ENCODE results near the gene BSND. TPM values are rescaled to one million over a fixed set of nuclear protein-coding genes. Genes with fewer than 3 reads are reported as not detected.

BSND gene
- total and polyA plus RNA-seq, 5 donors from 2014 or later = not detected

DNA sequence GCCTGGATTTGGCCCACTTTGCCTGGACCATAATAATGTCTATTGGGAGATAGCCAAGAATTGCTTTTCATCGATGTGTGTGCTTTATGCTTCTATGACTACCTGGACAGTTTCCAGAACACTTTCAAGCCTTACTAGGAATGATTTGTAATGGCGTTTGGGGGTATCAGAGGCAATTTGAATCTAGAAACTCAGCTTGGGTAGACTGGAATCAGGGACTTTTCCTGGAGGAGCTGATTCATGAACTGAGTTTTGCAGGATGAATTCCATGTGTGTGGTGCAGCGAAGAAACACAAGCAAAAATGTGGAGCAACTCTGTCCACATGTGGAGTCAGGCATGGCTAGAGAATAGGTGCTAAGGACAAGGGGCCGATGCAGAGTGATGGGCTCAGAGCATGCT lies 30.2 kb upstream of the BSND start:
- Mint-ChIP-seq H3K27me3 (peaks cover 17% of the 10 kb centered on the region), H3K36me3 (no peaks in the 10 kb centered on the region), H3K9me3 (peaks cover 0 to 4% (median 0%) of the 10 kb centered on the region in 7 donors), H3K4me1 (peaks cover 0 to 9% (median 1%) of the 10 kb centered on the region in 4 donors), H3K4me3 (no peak overlapping the region), H3K27ac (no peak overlapping the region)
- no peak for DNase-seq
- H3K4me1 ChIP-seq (ENCODE audit: control insufficient read depth, insufficient read depth, low read length, poor library complexity, severe bottlenecking) = no peaks in the 10 kb centered on the region
- no peak overlapping the region for H3K27ac ChIP-seq (ENCODE audit: insufficient read depth, low read length, poor library complexity, severe bottlenecking)
- no peak overlapping the region for H3K4me3 ChIP-seq (ENCODE audit: low read depth, low read length)
- H3K27me3 ChIP-seq (ENCODE audit: control insufficient read depth, insufficient read depth, low read length) = peaks cover 2% of the 10 kb centered on the region
- no peaks in the 10 kb centered on the region for H3K9me3 ChIP-seq (ENCODE audit: control insufficient read depth in 2 of 2, low read length in 2 of 2)
- ATAC-seq (ENCODE audit: low read depth in 2 of 2) = no peak
- H3K36me3 ChIP-seq (ENCODE audit: control insufficient read depth, insufficient read depth, low read length) = no peaks in the 10 kb centered on the region

DNA sequence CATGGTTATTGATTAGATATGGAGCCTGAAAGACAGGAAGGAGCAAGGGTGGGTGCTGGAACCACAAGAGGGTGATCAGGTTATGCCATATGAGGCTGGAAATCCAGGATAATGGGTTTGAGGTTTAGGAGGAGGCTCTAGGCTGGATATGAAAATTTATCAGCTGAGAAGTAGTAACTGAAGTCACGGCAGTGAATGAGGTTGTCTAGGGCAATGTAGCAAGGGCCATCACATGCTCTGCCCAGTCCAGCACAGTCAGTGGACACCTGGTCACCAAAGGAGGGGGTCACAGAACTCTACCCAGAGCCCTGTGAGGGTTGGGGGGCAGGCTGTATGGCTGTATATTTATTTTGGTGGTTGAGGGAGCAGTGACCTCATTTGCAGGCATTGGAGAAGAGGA lies 28.9 kb upstream of the BSND start:
- Mint-ChIP-seq H3K27ac (no peak overlapping the region), H3K27me3 (peaks cover 17% of the 10 kb centered on the region), H3K9me3 (peaks cover 0 to 4% (median 0%) of the 10 kb centered on the region in 7 donors), H3K4me3 (no peak overlapping the region), H3K4me1 (peaks cover 0 to 9% (median 1%) of the 10 kb centered on the region in 4 donors), H3K36me3 (no peaks in the 10 kb centered on the region)
- no peak for ATAC-seq (ENCODE audit: low read depth in 2 of 2)
- Histone ChIP-seq H3K27me3 (ENCODE audit: control insufficient read depth, insufficient read depth, low read length) (peaks cover 2% of the 10 kb centered on the region), H3K36me3 (ENCODE audit: control insufficient read depth, insufficient read depth, low read length) (no peaks in the 10 kb centered on the region), H3K4me1 (ENCODE audit: control insufficient read depth, insufficient read depth, low read length, poor library complexity, severe bottlenecking) (no peaks in the 10 kb centered on the region), H3K27ac (ENCODE audit: insufficient read depth, low read length, poor library complexity, severe bottlenecking) (no peak overlapping the region), H3K9me3 (ENCODE audit: control insufficient read depth in 2 of 2, low read length in 2 of 2) (no peaks in the 10 kb centered on the region), H3K4me3 (ENCODE audit: low read depth, low read length) (no peak overlapping the region)
- no peak for DNase-seq

DNA sequence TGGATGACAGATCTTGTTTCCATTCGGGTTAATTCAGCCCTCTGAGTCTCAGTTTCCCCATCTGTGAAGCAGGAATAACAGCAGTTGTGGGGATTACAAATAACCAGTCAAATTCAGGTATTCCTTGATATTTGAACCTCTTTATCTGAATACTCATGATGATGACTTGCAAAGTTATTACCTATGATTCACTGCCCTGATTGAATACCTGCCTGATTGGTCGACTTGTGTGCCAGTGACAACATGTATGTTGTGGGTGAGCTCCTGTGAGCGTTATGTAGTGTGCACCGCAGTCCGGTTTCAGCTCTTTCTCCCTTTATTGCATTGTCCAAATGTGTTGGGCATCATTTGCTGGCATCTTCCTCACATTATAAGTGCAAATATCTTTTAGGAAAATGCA lies 27.8 kb upstream of the BSND start:
- no peaks in the 10 kb centered on the region for H3K36me3 Mint-ChIP-seq
- Histone ChIP-seq H3K4me1 (ENCODE audit: control insufficient read depth, insufficient read depth, low read length, poor library complexity, severe bottlenecking) (no peaks in the 10 kb centered on the region), H3K9me3 (ENCODE audit: control insufficient read depth in 2 of 2, low read length in 2 of 2) (no peaks in the 10 kb centered on the region), H3K36me3 (ENCODE audit: control insufficient read depth, insufficient read depth, low read length) (no peaks in the 10 kb centered on the region), H3K27ac (ENCODE audit: insufficient read depth, low read length, poor library complexity, severe bottlenecking) (no peak overlapping the region), H3K4me3 (ENCODE audit: low read depth, low read length) (no peak overlapping the region), H3K27me3 (ENCODE audit: control insufficient read depth, insufficient read depth, low read length) (peaks cover 6% of the 10 kb centered on the region)
- peaks cover 21% of the 10 kb centered on the region for H3K27me3 Mint-ChIP-seq
- no peak overlapping the region for H3K4me3 Mint-ChIP-seq
- H3K27ac Mint-ChIP-seq = no peak overlapping the region
- ATAC-seq (ENCODE audit: low read depth in 2 of 2) (no peak), DNase-seq (no peak)
- peaks cover 0 to 3% (median 1%) of the 10 kb centered on the region in 4 donors for H3K4me1 Mint-ChIP-seq
- peaks cover 0 to 4% (median 0%) of the 10 kb centered on the region in 7 donors for H3K9me3 Mint-ChIP-seq

DNA sequence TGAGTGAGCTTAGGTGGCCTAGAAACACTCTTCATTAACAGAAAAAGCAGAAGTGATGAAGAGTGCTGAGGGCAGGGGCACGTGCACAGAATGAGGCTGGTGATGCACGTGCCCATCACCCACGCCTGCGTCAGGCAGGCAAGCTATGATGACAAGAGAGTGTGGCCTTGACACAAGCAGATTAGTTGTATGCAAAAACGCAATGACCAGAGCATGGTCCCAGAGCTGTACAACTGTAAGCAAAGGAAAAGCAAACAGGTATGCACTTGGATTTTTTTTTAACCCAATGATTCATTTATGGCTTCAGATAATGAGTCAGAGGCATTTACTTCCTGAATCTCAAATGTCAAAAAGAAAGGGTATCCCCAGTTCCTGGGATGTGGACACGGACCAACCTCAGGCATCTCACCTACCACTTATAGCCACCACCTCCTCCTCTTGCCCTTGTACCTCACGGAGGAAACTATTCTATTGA lies 27.4 kb upstream of the BSND start:
- Histone ChIP-seq H3K27me3 (ENCODE audit: control insufficient read depth, insufficient read depth, low read length) (peaks cover 6% of the 10 kb centered on the region), H3K36me3 (ENCODE audit: control insufficient read depth, insufficient read depth, low read length) (no peaks in the 10 kb centered on the region), H3K4me1 (ENCODE audit: control insufficient read depth, insufficient read depth, low read length, poor library complexity, severe bottlenecking) (no peaks in the 10 kb centered on the region), H3K4me3 (ENCODE audit: low read depth, low read length) (no peak overlapping the region), H3K9me3 (ENCODE audit: control insufficient read depth in 2 of 2, low read length in 2 of 2) (no peaks in the 10 kb centered on the region), H3K27ac (ENCODE audit: insufficient read depth, low read length, poor library complexity, severe bottlenecking) (no peak overlapping the region)
- H3K36me3 Mint-ChIP-seq = no peaks in the 10 kb centered on the region
- no peaks in the 10 kb centered on the region for H3K4me1 Mint-ChIP-seq
- no peak overlapping the region for H3K27ac Mint-ChIP-seq
- ATAC-seq (ENCODE audit: low read depth in 2 of 2) (no peak), DNase-seq (no peak)
- no peak overlapping the region for H3K4me3 Mint-ChIP-seq
- peaks cover 21% of the 10 kb centered on the region for H3K27me3 Mint-ChIP-seq
- peaks cover 0 to 3% (median 0%) of the 10 kb centered on the region in 7 donors for H3K9me3 Mint-ChIP-seq

DNA sequence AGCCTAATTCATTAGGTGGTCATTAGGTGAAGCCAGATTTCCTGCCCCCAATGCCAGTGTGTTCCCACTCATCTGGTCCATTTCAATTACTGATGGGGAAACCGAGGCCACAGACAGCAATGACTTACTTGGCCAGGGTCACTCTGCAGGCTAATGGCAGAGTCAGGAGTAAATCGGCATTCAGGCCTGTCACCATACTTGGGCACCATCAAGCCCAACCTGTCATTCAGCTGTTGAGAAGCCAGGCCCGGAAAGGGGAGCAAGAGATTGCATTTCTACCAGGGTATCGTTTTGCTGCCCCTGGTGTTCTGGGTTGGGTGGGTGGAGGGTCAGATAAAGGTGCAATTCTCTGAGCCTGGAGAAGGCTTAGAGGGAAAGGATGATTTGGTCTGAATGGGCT lies 26.3 kb upstream of the BSND start:
- peaks cover 30% of the 10 kb centered on the region for H3K27me3 Mint-ChIP-seq
- no peak for DNase-seq
- no peak overlapping the region for H3K4me3 Mint-ChIP-seq
- H3K4me1 Mint-ChIP-seq = no peaks in the 10 kb centered on the region
- H3K36me3 ChIP-seq (ENCODE audit: control insufficient read depth, insufficient read depth, low read length) = no peaks in the 10 kb centered on the region
- ATAC-seq (ENCODE audit: low read depth in 2 of 2) = no peak
- H3K27me3 ChIP-seq (ENCODE audit: control insufficient read depth, insufficient read depth, low read length) = peaks cover 6% of the 10 kb centered on the region
- H3K36me3 Mint-ChIP-seq = no peaks in the 10 kb centered on the region
- no peak overlapping the region for H3K27ac ChIP-seq (ENCODE audit: insufficient read depth, low read length, poor library complexity, severe bottlenecking)
- no peaks in the 10 kb centered on the region for H3K4me1 ChIP-seq (ENCODE audit: control insufficient read depth, insufficient read depth, low read length, poor library complexity, severe bottlenecking)
- no peak overlapping the region for H3K4me3 ChIP-seq (ENCODE audit: low read depth, low read length)
- no peak overlapping the region for H3K27ac Mint-ChIP-seq
- H3K9me3 Mint-ChIP-seq = peaks cover 0 to 2% (median 0%) of the 10 kb centered on the region in 7 donors
- no peaks in the 10 kb centered on the region for H3K9me3 ChIP-seq (ENCODE audit: control insufficient read depth in 2 of 2, low read length in 2 of 2)

DNA sequence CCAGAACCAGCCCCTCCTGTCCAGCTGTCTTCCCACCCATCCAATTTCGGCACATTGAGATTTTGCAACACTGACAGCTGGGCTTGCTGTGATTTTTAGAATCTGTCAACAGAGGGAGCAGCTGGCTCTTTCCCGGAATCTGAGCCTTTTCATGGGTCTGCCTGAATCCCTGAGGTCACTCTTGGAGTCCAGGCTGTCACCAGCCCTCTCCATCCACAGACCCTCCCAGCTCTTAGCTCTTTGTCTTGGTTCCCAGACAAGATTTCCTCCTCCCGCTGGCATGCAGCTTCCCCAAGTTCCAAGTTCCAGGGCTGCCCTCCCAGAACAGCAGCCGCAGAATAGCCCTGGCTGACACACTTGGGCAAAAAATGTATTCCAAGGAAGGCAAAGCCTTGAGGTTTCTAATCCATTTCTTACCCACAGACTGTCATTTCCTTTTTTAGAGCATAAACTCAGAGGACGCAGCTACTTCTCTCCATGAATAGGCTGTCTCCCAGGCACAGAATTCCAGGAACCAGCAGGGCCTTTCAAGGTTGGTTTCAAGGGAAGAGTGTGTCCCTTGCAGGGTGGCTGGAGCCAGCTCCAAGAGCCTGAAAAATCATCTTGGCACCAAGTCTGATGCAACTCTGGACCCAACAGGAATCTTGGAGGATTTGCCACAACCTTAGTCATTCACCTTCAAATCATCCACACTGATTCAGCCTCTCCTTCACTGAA lies 25.4 kb upstream of the BSND start:
- Histone ChIP-seq H3K27me3 (ENCODE audit: control insufficient read depth, insufficient read depth, low read length) (peaks cover 6% of the 10 kb centered on the region), H3K4me3 (ENCODE audit: low read depth, low read length) (no peak overlapping the region), H3K4me1 (ENCODE audit: control insufficient read depth, insufficient read depth, low read length, poor library complexity, severe bottlenecking) (no peaks in the 10 kb centered on the region), H3K36me3 (ENCODE audit: control insufficient read depth, insufficient read depth, low read length) (no peaks in the 10 kb centered on the region), H3K27ac (ENCODE audit: insufficient read depth, low read length, poor library complexity, severe bottlenecking) (no peak overlapping the region), H3K9me3 (ENCODE audit: control insufficient read depth in 2 of 2, low read length in 2 of 2) (no peaks in the 10 kb centered on the region)
- no peaks in the 10 kb centered on the region for H3K4me1 Mint-ChIP-seq
- ATAC-seq (ENCODE audit: low read depth in 2 of 2) (no peak), DNase-seq (no peak)
- peaks cover 0 to 2% (median 0%) of the 10 kb centered on the region in 7 donors for H3K9me3 Mint-ChIP-seq
- no peak overlapping the region for H3K4me3 Mint-ChIP-seq
- no peaks in the 10 kb centered on the region for H3K36me3 Mint-ChIP-seq
- peaks cover 37% of the 10 kb centered on the region for H3K27me3 Mint-ChIP-seq
- no peak overlapping the region for H3K27ac Mint-ChIP-seq

DNA sequence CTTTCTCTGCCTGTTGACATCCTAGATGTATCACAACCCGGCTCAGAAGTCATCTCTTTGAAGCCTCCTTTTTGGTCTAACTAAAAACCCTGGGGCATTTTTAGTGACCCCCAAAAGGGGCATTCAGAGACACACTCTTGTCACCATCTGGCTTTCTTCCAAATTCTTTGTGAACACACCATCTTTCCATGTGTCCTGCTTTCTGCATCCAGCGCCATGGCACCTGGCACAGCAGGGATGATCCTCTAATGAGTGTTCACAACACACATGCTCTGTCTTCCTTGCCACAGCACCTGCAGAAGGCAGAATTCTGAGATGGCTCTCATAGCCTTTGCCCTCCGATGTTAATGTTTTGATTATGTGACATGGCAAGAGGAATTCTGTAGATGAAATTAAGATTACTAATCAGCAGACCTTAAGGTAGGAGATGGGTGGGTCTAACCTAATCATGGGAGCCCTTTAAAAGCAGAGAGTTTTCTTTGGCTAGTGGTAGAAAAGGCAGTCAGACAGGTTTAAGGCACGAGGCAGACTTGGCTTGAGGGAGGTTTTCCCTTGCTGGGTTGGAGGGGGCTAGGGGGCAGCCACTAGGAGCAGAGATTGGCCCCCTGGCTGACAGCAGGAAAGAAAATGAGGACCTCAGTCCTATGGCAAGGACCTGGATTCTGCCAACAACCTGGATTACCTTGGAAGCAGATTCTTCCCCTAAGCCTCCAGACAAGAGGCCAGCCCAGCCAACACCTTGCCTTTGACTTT lies 23.2 kb upstream of the BSND start:
- Histone ChIP-seq H3K27me3 (ENCODE audit: control insufficient read depth, insufficient read depth, low read length) (peaks cover 9% of the 10 kb centered on the region), H3K4me3 (ENCODE audit: low read depth, low read length) (no peak overlapping the region), H3K27ac (ENCODE audit: insufficient read depth, low read length, poor library complexity, severe bottlenecking) (no peak overlapping the region), H3K4me1 (ENCODE audit: control insufficient read depth, insufficient read depth, low read length, poor library complexity, severe bottlenecking) (no peaks in the 10 kb centered on the region), H3K36me3 (ENCODE audit: control insufficient read depth, insufficient read depth, low read length) (no peaks in the 10 kb centered on the region), H3K9me3 (ENCODE audit: control insufficient read depth in 2 of 2, low read length in 2 of 2) (no peaks in the 10 kb centered on the region)
- Mint-ChIP-seq H3K36me3 (no peaks in the 10 kb centered on the region), H3K4me1 (no peaks in the 10 kb centered on the region), H3K27me3 (peaks cover 42% of the 10 kb centered on the region), H3K9me3 (peaks cover 0 to under 1% (median 0%) of the 10 kb centered on the region in 7 donors), H3K4me3 (no peak overlapping the region), H3K27ac (no peak overlapping the region)
- DNase-seq (no peak), ATAC-seq (ENCODE audit: low read depth in 2 of 2) (no peak)
